ENCODE measurements around the gene RPL27.

RPL27 gene

DNA sequence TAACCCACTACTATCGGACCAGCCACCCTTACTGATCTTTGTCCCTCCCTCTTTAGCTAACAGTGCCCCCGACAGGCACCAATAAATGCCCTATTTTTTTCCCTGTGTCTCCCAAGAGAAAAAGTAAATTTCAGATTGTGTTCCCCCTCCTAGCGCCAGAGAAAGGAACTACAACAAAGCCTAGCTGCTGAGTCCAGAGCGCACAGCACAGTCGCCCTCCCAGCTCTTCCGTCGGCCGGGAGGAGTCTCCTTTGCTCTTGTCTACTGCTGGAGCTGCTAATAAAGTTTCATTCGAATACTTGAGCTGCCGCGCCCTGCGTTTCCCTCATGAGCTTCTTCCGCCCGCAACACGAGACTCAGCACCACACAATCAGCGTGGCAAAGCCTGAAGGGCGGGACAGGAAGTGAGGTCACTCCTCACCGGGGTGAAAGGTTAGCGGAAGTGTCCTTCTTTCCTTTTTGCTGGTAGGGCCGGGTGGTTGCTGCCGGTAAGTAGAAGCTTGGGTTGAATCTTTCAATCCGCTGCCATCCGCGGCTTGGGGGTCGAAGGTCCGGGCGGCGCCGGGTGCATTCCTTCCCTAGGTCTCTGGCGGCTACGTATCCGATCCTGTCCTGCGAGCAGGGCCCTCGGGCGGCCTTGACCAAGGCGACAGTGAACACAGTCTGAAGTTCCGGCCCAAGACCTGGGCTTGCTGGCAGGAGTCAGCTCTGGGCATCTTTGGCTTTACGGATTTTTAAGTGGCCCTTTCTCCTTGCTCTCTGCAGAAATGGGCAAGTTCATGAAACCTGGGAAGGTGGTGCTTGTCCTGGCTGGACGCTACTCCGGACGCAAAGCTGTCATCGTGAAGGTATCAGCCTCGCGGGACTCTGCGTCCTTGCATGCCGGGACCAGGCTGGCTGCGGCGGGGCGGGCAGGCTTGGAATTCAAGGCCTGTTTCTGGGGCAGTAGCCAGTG lies at the start of gene RPL27:
TSS of gene RPL27 (plus strand) at position 436 of the 955 bp plus-strand sequence. CDS start at position 768, 332 bp downstream.
- in situ Hi-C loops (cut with MboI; ENCODE audit: low pct_unique_long_range_greater_than_20kb, low sequenced_read_pairs, unreplicated experiment), result no loop called here
- TF ChIP-seq, protein P1, sequence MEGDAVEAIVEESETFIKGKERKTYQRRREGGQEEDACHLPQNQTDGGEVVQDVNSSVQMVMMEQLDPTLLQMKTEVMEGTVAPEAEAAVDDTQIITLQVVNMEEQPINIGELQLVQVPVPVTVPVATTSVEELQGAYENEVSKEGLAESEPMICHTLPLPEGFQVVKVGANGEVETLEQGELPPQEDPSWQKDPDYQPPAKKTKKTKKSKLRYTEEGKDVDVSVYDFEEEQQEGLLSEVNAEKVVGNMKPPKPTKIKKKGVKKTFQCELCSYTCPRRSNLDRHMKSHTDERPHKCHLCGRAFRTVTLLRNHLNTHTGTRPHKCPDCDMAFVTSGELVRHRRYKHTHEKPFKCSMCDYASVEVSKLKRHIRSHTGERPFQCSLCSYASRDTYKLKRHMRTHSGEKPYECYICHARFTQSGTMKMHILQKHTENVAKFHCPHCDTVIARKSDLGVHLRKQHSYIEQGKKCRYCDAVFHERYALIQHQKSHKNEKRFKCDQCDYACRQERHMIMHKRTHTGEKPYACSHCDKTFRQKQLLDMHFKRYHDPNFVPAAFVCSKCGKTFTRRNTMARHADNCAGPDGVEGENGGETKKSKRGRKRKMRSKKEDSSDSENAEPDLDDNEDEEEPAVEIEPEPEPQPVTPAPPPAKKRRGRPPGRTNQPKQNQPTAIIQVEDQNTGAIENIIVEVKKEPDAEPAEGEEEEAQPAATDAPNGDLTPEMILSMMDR (IDR thresholded peaks at IDR 0.05; ENCODE audit: extremely low read depth, insufficient read depth, missing control alignments), result peak; percentile 76
- peak; percentile 90 for DNase-seq (ENCODE audit: low spot score)

DNA sequence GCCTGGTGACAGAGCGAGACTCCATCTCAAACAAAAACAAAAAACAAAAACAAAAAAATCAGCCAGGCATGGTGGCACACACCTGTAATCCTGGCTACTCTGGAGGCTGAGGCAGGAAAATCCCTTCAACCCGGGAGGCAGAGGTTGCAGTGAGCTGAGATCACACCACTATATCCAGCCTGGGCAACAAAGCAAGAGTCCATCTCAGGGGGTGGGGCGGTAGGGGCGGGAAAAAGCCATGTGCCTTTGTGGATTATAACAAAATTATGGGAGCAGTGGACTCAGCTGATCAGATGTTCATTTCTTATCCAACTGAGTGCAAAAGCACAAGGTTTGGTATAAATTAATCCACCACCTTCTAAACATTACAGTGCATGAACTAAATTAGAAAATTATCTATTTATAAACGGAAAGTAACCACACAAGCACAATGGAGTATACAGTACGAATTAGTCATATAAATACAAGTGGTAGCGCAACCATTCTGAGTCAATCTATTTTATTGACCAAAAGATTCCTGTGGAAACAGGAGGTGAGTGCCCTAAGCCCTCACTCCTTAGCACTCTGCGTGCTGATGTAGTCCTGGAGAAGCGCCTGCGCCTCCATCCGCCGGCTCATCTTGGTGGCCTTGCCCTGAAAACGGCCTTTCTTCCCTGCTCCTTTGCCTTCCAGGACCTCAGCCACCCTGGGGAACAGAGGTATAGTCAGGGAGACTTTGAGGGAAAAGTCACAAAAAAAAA lies 48.0 kb upstream of the RPL27 start:
- TF ChIP-seq, protein P1 (IDR thresholded peaks at IDR 0.05; ENCODE audit: extremely low read depth, insufficient read depth, missing control alignments), result no peak
- in situ Hi-C loops (cut with MboI; ENCODE audit: low pct_unique_long_range_greater_than_20kb, low sequenced_read_pairs, unreplicated experiment), result no loop called here

DNA sequence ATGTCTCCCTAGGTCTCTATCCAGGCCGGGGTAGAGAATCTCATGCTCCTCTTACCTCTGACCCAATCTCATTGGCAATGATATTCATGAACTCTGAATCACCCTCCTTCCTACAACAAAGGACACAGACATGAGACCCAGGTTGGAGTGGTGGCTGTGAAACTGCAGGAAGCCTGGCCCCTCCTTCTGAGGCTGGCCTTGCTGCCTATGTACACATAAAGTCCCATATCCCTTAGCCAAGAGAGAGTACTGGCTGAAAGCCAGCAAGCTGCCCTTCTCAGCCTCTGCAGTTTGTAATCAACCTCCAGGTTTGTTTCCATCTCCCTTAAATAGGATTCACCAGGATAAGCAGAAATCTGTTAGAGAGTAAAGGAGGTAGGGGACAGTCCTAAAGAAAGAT lies 44.5 kb upstream of the RPL27 start:
- DNase-seq (ENCODE audit: low spot score), result no peak
- TF ChIP-seq, protein P1 (IDR thresholded peaks at IDR 0.05; ENCODE audit: extremely low read depth, insufficient read depth, missing control alignments), result no peak
- in situ Hi-C loops (cut with MboI; ENCODE audit: low pct_unique_long_range_greater_than_20kb, low sequenced_read_pairs, unreplicated experiment), result no loop called here

More for the DNA sequence above, 48.0 kb upstream of the RPL27 start:
- no peak for DNase-seq (ENCODE audit: low spot score)

DNA sequence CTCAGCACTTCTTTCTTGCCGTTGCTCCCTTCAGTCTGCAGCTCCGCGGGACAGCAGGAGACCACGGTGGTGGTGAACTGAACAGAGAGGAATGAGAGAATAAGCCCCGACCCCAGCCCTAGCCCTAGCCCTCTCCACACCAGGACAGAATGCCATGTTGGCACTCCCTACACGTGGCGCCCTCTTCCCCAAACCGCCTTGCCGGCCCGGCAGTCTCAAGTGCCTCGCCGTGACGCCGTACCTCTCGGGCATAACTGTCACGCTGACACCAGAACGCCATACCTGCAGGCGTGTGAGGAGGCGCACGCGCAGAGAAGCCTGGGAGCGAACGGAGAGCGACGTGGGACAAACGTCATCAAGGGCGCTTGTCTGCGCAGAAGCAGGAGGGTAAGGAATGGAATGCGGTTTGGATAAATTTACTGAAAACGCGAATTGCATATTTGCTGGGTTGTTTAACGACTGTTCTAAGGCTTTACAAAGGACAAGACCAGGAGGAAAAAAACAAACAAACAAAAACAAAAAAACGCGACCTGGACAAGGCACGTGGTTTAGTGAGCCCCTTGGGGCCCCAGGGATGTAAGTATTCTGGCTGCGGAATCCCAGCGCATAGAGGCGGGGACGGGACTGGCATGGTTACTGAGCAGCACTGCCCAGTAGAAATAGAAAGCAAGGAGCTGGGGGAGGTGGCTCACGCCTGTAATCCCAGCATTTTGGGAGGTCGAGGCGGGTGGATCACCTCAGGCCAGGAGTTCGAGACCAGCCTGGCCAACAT lies 33.9 kb upstream of the RPL27 start, which contains the start of gene AARSD1:
TSS of gene AARSD1 (minus strand) at position 294 of the 772 bp plus-strand sequence. CDS start at position 280, 14 bp downstream.
- peak; percentile 90 for DNase-seq (ENCODE audit: low spot score)
- TF ChIP-seq, protein P1 (IDR thresholded peaks at IDR 0.05; ENCODE audit: extremely low read depth, insufficient read depth, missing control alignments), result no peak
- in situ Hi-C loops (cut with MboI; ENCODE audit: low pct_unique_long_range_greater_than_20kb, low sequenced_read_pairs, unreplicated experiment), result no loop called here

DNA sequence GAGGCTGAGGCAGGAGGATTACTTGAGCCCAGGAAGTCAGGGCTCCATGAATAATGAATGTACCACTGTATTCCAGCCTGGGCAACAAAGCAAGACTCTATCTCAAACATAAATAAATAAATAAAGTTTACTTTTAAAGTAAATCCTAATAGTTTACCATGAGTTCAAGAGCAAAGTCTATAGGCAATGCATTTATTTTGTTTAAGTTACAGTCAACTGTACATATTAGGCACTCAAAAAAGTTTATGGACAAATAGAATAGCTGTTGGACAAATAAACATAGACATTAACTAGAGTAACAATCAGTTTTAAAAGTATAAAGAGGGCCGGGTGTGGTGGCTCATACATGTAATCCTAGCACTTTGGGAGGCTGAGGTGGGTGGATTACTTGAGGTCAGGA lies 30.3 kb upstream of the RPL27 start:
- TF ChIP-seq, protein P1 (IDR thresholded peaks at IDR 0.05; ENCODE audit: extremely low read depth, insufficient read depth, missing control alignments), result no peak
- no peak for DNase-seq (ENCODE audit: low spot score)
- in situ Hi-C loops (cut with MboI; ENCODE audit: low pct_unique_long_range_greater_than_20kb, low sequenced_read_pairs, unreplicated experiment), result no loop called here

Measured in GM13977 (cell line).